IMR-90 (cell line): ENCODE results near the gene MTMR3. TPM values are rescaled to one million over a fixed set of nuclear protein-coding genes. Genes with fewer than 3 reads are reported as not detected.

Source experiments
- ATAC-seq: fragments of 200-7000 bp; cut with Tn5 transposase; 2 replicates; pipeline ENCODE4 v1.9.1; 2020; ENCODE audit warnings: low read depth, mild to moderate bottlenecking, moderate library complexity
- BruUV-seq: library from RNA; stranded (reverse); fragments of 400-500 nt; replicated peaks from 2 replicates; lab custom pipeline; 2021; lab: Mats Ljungman, UMichigan
- CTCF ChIA-PET: fragments of 300-600 bp; formaldehyde crosslinking; extraction: SDS; loops from one replicate; lab custom pipeline; 2021; ENCODE audit warnings: antibody characterized with exemption; lab: Yijun Ruan, JAX
- POLR2A ChIA-PET: fragments of 300-600 bp; sonication (Branson Sonifier 250); formaldehyde crosslinking; loops from one replicate; lab custom pipeline; 2022; ENCODE audit warnings: antibody characterized with exemption; ENCODE audit not compliant: unreplicated experiment; lab: Charles Lee
- DNase-seq: peaks from one replicate; pipeline ENCODE4 v3.0.0; 2013
- H2AFZ ChIP-seq: replicated peaks from 2 replicates; pipeline ENCODE3; 2013; ENCODE audit warnings: low read length, mild to moderate bottlenecking; ENCODE audit not compliant: poor library complexity
- H2AK5ac ChIP-seq: 2 replicates; pipeline ENCODE4 v1.6.1; 2013; ENCODE audit warnings: low read depth, low read length, inconsistent platforms
- H2AK9ac ChIP-seq: replicated peaks from 2 replicates; pipeline ENCODE3; 2013; ENCODE audit warnings: mild to moderate bottlenecking, low read depth, low read length, moderate library complexity; ENCODE audit not compliant: poor library complexity
- H2BK120ac ChIP-seq: 2 replicates; pipeline ENCODE4 v1.6.1; 2013; ENCODE audit warnings: low read depth, low read length, inconsistent platforms
- H2BK15ac ChIP-seq: 3 replicates; pipeline ENCODE4 v1.6.1; 2013; ENCODE audit warnings: low read depth, low read length, inconsistent platforms
- H2BK20ac ChIP-seq: 2 replicates; pipeline ENCODE4 v1.6.1; 2013; ENCODE audit warnings: low read depth, mild to moderate bottlenecking, inconsistent platforms, low read length, moderate library complexity
- H2BK5ac ChIP-seq: 2 replicates; pipeline ENCODE4 v1.6.1; 2013; ENCODE audit warnings: mild to moderate bottlenecking, low read depth, low read length, inconsistent platforms; ENCODE audit not compliant: poor library complexity, severe bottlenecking
- H3K14ac ChIP-seq: replicated peaks from 2 replicates; pipeline ENCODE4 v1.6.1; 2013; ENCODE audit warnings: low read depth, low read length, inconsistent platforms
- H3K18ac ChIP-seq: 2 replicates; pipeline ENCODE4 v1.6.1; 2013; ENCODE audit warnings: low read depth, low read length, control low read depth
- H3K23ac ChIP-seq: 2 replicates; pipeline ENCODE4 v1.6.1; 2013; ENCODE audit warnings: low read depth, low read length, inconsistent platforms
- H3K27ac ChIP-seq: 2 replicates; pipeline ENCODE4 v1.5.1; 2013; ENCODE audit warnings: mild to moderate bottlenecking, control low read depth, low read length; ENCODE audit not compliant: insufficient read depth
- H3K27me3 ChIP-seq: 2 replicates; pipeline ENCODE4 v1.6.1; 2013; ENCODE audit warnings: low read length; ENCODE audit not compliant: control insufficient read depth, insufficient read depth
- H3K36me3 ChIP-seq: 2 replicates; pipeline ENCODE4 v1.6.1; 2013; ENCODE audit warnings: low read length, mixed read lengths; ENCODE audit not compliant: control insufficient read depth, insufficient read depth
- H3K4ac ChIP-seq: 2 replicates; pipeline ENCODE4 v1.6.1; 2013; ENCODE audit warnings: low read depth, low read length, inconsistent platforms
- H3K4me1 ChIP-seq: 2 replicates; pipeline ENCODE4 v1.6.1; 2013; ENCODE audit warnings: low read length, mixed read lengths; ENCODE audit not compliant: control insufficient read depth, insufficient read depth
- H3K4me2 ChIP-seq: 2 replicates; pipeline ENCODE4 v1.6.1; 2013; ENCODE audit warnings: low read depth, mild to moderate bottlenecking, control low read depth, low read length, moderate library complexity
- H3K4me3 ChIP-seq: 2 replicates; pipeline ENCODE4 v1.5.1; 2013; ENCODE audit warnings: low read depth, mild to moderate bottlenecking, control low read depth, low read length, moderate library complexity; ENCODE audit not compliant: insufficient read depth
- H3K56ac ChIP-seq: 2 replicates; pipeline ENCODE4 v1.6.1; 2013; ENCODE audit warnings: low read length, inconsistent platforms; ENCODE audit not compliant: insufficient read depth; ENCODE audit errors: extremely low read depth
- H3K79me1 ChIP-seq, 2 experiments: 2 replicates each; pipeline ENCODE4 v1.6.1; 2013; ENCODE audit warnings: low read length in 2 of 2, inconsistent platforms in 1 of 2, low read depth in 1 of 2
- H3K9ac ChIP-seq: 2 replicates; pipeline ENCODE4 v1.6.1; 2013; ENCODE audit warnings: low read depth, low read length, control low read depth
- H3K9me1 ChIP-seq: 2 replicates; pipeline ENCODE4 v1.6.1; 2013; ENCODE audit warnings: low read length, inconsistent platforms; ENCODE audit not compliant: insufficient read depth
- H3K9me3 ChIP-seq: 2 replicates; pipeline ENCODE4 v1.6.1; 2013; ENCODE audit warnings: low read length; ENCODE audit not compliant: control insufficient read depth, insufficient read depth
- H4K20me1 ChIP-seq: 2 replicates; pipeline ENCODE4 v1.6.1; 2013; ENCODE audit warnings: low read length, inconsistent platforms; ENCODE audit not compliant: insufficient read depth
- H4K5ac ChIP-seq: 2 replicates; pipeline ENCODE4 v1.6.1; 2013; ENCODE audit warnings: mild to moderate bottlenecking, low read depth, low read length, control low read depth
- H4K8ac ChIP-seq, 2 experiments: 2 replicates each; pipeline ENCODE4 v1.6.1; 2013; ENCODE audit warnings: low read depth in 2 of 2, low read length in 2 of 2, control low read depth in 1 of 2, inconsistent platforms in 1 of 2
- H4K91ac ChIP-seq: 2 replicates; pipeline ENCODE4 v1.6.1; 2013; ENCODE audit warnings: low read depth, low read length, inconsistent platforms; ENCODE audit not compliant: insufficient read depth
- CEBPB ChIP-seq: IDR thresholded peaks from 2 replicates; pipeline ENCODE4 v1.6.1; 2012; ENCODE audit warnings: low read depth, low read length, improper control_type of control experiment
- ELK1 ChIP-seq: fragments of 150-350 bp; IDR thresholded peaks from 2 replicates; pipeline ENCODE4 v1.6.1; 2016; ENCODE audit warnings: low read depth, mild to moderate bottlenecking, low read length, moderate library complexity, borderline replicate concordance
- FOS ChIP-seq: fragments of 150-350 bp; IDR thresholded peaks from 2 replicates; pipeline ENCODE4 v1.6.1; 2016; ENCODE audit warnings: low read depth, low read length
- MAFK ChIP-seq: IDR thresholded peaks from 2 replicates; pipeline ENCODE4 v1.6.1; 2012; ENCODE audit warnings: low read depth, low read length, improper control_type of control experiment
- MXI1 ChIP-seq: IDR thresholded peaks from 2 replicates; pipeline ENCODE4 v1.6.1; 2012; ENCODE audit warnings: low read depth, mild to moderate bottlenecking, low read length, moderate library complexity, borderline replicate concordance
- NFE2L2 ChIP-seq: fragments of 150-350 bp; IDR thresholded peaks from 2 replicates; pipeline ENCODE4 v1.6.1; 2016; ENCODE audit warnings: low read depth, mild to moderate bottlenecking, low read length
- RCOR1 ChIP-seq: IDR thresholded peaks from 2 replicates; pipeline ENCODE4 v1.6.1; 2012; ENCODE audit warnings: mild to moderate bottlenecking, low read length, improper control_type of control experiment; ENCODE audit not compliant: insufficient replicate concordance
- WGBS, 2 experiments: methylation state at CpG; one replicate each; pipeline versions ENCODE4 v1.1.5 to v1.1.7; 2013; ENCODE audit warnings: missing lambda C conversion rate in 2 of 2; ENCODE audit not compliant: insufficient read length in 1 of 2; ENCODE audit errors: extremely low coverage in 2 of 2; 5-methylcytosine and 5-hydroxymethylcytosine counted together
- dilution Hi-C: fragments of 300-500 bp; cut with HindIII; formaldehyde crosslinking; loops from one replicate; pipeline ENCODE4 v1.14.3; 2018; ENCODE audit warnings: low sequenced_read_pairs; ENCODE audit not compliant: unreplicated experiment
- in situ Hi-C: fragments of 300-500 bp; cut with MboI; formaldehyde crosslinking; loops from 3 replicates; pipeline ENCODE4 v1.14.3; 2019; ENCODE audit warnings: low sequenced_read_pairs, inconsistent platforms, mixed read lengths
- intact Hi-C: fragments of 100-400 bp; cut with micrococcal nuclease; formaldehyde crosslinking; loops from 2 replicates; pipeline ENCODE4 v1.10.0; 2022
- polyA plus RNA-seq, 3 experiments: library from polyadenylated mRNA; depleted of rRNA; stranded (reverse); fragments of >200 nt; gene quantifications; 2 replicates each; pipeline ENCODE4 v1.2.3, GENCODE V29; 2012; ENCODE audit warnings: low replicate concordance in 1 of 3
- total RNA-seq: library from RNA; depleted of rRNA; stranded (reverse); fragments of >200 nt; gene quantifications from 2 replicates; pipeline ENCODE4 v1.2.3, GENCODE V29; 2012

The MTMR3 gene
- total and polyA plus RNA-seq, 2 of the 4 experiments (the other 2 are of a cell fraction): 21.3 to 29.4 TPM

GRCh38 chr22:30015846-30016245 is 132.9 kb downstream of the MTMR3 start:
- H3K9me1 ChIP-seq: peaks cover 46% of the 10 kb centered on the region
- H2AK9ac ChIP-seq: no peak overlapping the region
- peak overlapping the region; percentile 38; the same call in 1 of the 2 replicates for H3K56ac ChIP-seq
- POLR2A ChIA-PET: no interaction called here
- intact Hi-C loops (no loop called here), in situ Hi-C loops (no loop called here), dilution Hi-C loops (no loop called here)
- no peaks in the 10 kb centered on the region for H3K27me3 ChIP-seq
- peak overlapping the region; percentile 76 for H3K4ac ChIP-seq
- peaks cover 0 to 52% of the 10 kb centered on the region in 2 experiments; a peak in 2 of 4 replicates for H3K79me1 ChIP-seq
- H2AFZ ChIP-seq: no peak overlapping the region
- H3K27ac ChIP-seq: peak overlapping the region; percentile 47
- no peak overlapping the region for H3K14ac ChIP-seq
- H3K4me3 ChIP-seq: no peak overlapping the region
- TF ChIP-seq NFE2L2 (peak; percentile 81), MAFK (peak; percentile 69), RCOR1 (peak; percentile 57), ELK1 (no peak), CEBPB (peak; percentile 72), FOS (peak; percentile 79), MXI1 (no peak)
- H4K91ac ChIP-seq: peak overlapping the region; percentile 69
- no CpG with 5 or more reads among the region's 1 CpG for WGBS, 2 experiments
- H3K4me1 ChIP-seq: peaks cover 20% of the 10 kb centered on the region
- peaks cover 16% of the 10 kb centered on the region; the same call in 1 of the 2 replicates for H4K20me1 ChIP-seq
- ATAC-seq (peak; percentile 91), DNase-seq (peak; percentile 95)
- no peaks in the 10 kb centered on the region for H3K9me3 ChIP-seq
- H2BK20ac ChIP-seq: peak overlapping the region; percentile 69
- peaks cover 52% of the 10 kb centered on the region for H3K36me3 ChIP-seq
- peak overlapping the region in 1 of 2 experiments; percentile 67; a peak in 2 of 4 replicates for H4K8ac ChIP-seq
- no peak overlapping the region for H3K4me2 ChIP-seq
- no peak overlapping the region for H4K5ac ChIP-seq
- peak overlapping the region; percentile 80 for H2BK5ac ChIP-seq
- no peak overlapping the region for H2BK15ac ChIP-seq
- BruUV-seq: no TSS peak
- CTCF ChIA-PET: no interaction called here
- peak overlapping the region; percentile 55 for H3K23ac ChIP-seq
- H2AK5ac ChIP-seq: peak overlapping the region; percentile 75
- peak overlapping the region; percentile 41 for H2BK120ac ChIP-seq
- H3K18ac ChIP-seq: no peak overlapping the region; the same call in 1 of the 2 replicates
- no peak overlapping the region for H3K9ac ChIP-seq
